ENCODE data around the gene ZSWIM9. TPM values are rescaled to one million over a fixed set of nuclear protein-coding genes. Genes with fewer than 3 reads are reported as not detected.

ZSWIM9 gene
- total RNA-seq: 7.4 and 8.6 TPM in 2 replicates
- 1.0 and 1.2 TPM in 2 replicates for polyA plus RNA-seq
- 1.1 and 1.7 TPM in 2 replicates for polyA plus RNA-seq (2011; cell fraction: cytosol; rRNA removed)
- 1.6 and 1.8 TPM in 2 replicates for polyA plus RNA-seq (2011; cell fraction: nucleus; rRNA removed)
- polyA plus RNA-seq (2012): 5.0 and 6.9 TPM in 2 replicates
- 1.1 and 1.3 TPM in 2 replicates for polyA minus RNA-seq
- 3.3 TPM for polyA minus RNA-seq (2011; cell fraction: cytosol; rRNA and poly(A)+ RNA removed)
- polyA minus RNA-seq (2011; cell fraction: nucleus; rRNA and poly(A)+ RNA removed): 1.8 TPM in 2 replicates
- Bru-seq, nascent RNA: percentile 64 among the genes with signal in this experiment
- percentile 78 among the genes with signal in this experiment for BruChase-seq, experiment 1, labeled RNA remaining after a 6-hour chase
- BruChase-seq, experiment 2, labeled RNA remaining after a 2-hour chase: percentile 67 among the genes with signal in this experiment
- long read RNA-seq, partial matches to known transcripts: 0 of 9 reads
- long read RNA-seq, other reads (novel, unspliced or antisense): 9 of 9 reads

DNA sequence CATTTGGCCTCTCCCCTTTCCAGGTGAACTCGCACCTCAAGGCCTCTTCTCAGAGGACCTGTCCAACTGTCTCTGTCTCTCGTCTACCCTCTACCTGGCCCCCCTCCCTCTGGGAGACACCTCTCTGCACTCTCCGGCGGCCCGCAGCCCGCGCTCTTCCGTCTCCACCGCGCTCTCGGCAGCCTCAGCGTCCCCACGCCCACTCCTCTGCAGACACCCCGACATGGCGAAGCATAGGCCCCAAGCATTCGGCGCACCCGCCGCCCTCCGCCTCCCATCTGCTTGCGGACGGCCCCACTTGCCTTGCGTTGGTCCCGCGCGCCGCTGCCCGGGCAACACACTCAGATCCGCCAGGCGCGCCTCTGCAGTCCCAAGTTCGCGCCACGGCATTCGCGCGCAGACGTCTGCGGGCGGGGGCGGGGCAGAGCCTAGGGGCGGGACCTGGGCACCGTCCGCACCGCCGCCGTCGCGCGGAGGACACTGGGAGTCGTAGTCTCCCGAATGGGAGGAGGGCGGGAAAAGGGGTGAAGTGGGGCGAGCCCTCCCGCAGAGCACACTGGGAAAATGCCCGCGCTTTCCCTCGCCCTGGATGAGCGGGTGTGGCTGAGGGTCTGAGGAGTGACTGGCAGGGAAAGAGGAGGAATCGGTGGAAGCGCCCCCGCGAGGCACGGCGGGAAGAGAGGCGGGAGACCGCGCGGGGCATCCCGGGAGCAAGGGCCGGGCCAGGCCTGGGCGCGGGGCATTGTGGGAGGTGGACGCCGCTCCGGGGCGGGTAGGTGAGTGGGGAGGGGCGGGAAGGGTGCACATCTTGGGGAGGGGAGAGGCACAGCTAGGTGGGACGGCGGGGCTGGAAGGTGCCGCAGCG lies at the start of gene ZSWIM9, which contains the start of gene LIG1:
Gene ZSWIM9 (plus strand): TSS at position 742 of the 865 bp plus-strand sequence. CDS start 1,123 bp downstream, outside the sequence.
Gene LIG1 (minus strand): TSS at position 406 of the 865 bp plus-strand sequence. CDS start 4,778 bp downstream, outside the sequence.
- ChIA-PET POLR2A (interaction anchor here (0.6 to 1.0 kb wide), 5 partner anchors 16 to 1079 kb away, joined by 3 to 9 read pairs (median 3); no protein-coding TSS in a partner anchor), CTCF (interaction anchor here (0.6 to 1.5 kb wide), 7 partner anchors 10 to 67 kb away, joined by 3 to 15 read pairs (median 4); no protein-coding TSS in a partner anchor)
- Histone ChIP-seq H3K27ac (ENCODE audit: insufficient read depth, low read depth, low read length) (peak within 1 kb of the TSS; percentile 76), H3K9me3 (replicated peaks; ENCODE audit: control insufficient read depth, insufficient read depth, low read length) (no peaks in the 10 kb centered on the region), H3K9ac (replicated peaks; ENCODE audit: extremely low read depth, insufficient read depth, low read length) (peak within 1 kb of the TSS; percentile 85), H3K4me1 (ENCODE audit: control insufficient read depth, extremely low read depth, insufficient read depth, low read length) (peaks cover 13% of the 10 kb centered on the region), H3K4me2 (ENCODE audit: insufficient read depth, low read length) (peak within 1 kb of the TSS; percentile 92), H3K36me3 (ENCODE audit: control insufficient read depth in 2 of 2, extremely low read depth in 1 of 2, insufficient read depth in 2 of 2, low read length in 2 of 2) (peaks cover 0 to 6% of the 10 kb centered on the region in 2 experiments), H3K79me2 (ENCODE audit: control insufficient read depth, insufficient read depth, low read length) (peaks cover 28% of the 10 kb centered on the region), H4K20me1 (replicated peaks; ENCODE audit: control insufficient read depth, extremely low read depth, insufficient read depth, low read length) (no peaks in the 10 kb centered on the region), H2AFZ (ENCODE audit: low read depth, low read length) (peak within 1 kb of the TSS; percentile 99), H3K27me3 (ENCODE audit: control insufficient read depth in 2 of 2, insufficient read depth in 2 of 2, low read length in 2 of 2) (no peaks in the 10 kb centered on the region), H3K4me3 (replicated peaks in 1 of 3; ENCODE audit: insufficient read depth in 1 of 3, low read depth in 1 of 3, low read length in 3 of 3) (peak within 1 kb of the TSS; percentile 69 to 88 (median 87)), H3K9me1 (replicated peaks; ENCODE audit: control insufficient read depth, extremely low read depth, insufficient read depth, low read length) (no peaks in the 10 kb centered on the region)
- DNase-seq (ENCODE audit: low read depth, low spot score) (peak; percentile 97), FAIRE-seq (peak; percentile 93)
- dilution Hi-C loops (cut with MboI; ENCODE audit: extremely low pct_ligation_motif_present, low sequenced_read_pairs): no loop called here
- TF ChIP-seq POLR2A (IDR thresholded peaks at IDR 0.05; ENCODE audit: low read depth, low read length) (no peak), GATA2 (IDR thresholded peaks at IDR 0.05; ENCODE audit: insufficient read depth, insufficient read length, low read depth, low read length) (no peak), POLR2AphosphoS5 (IDR thresholded peaks at IDR 0.05; ENCODE audit: insufficient read depth, low read depth, low read length) (peak; percentile 38)
- TF ChIP-seq, protein P1, sequence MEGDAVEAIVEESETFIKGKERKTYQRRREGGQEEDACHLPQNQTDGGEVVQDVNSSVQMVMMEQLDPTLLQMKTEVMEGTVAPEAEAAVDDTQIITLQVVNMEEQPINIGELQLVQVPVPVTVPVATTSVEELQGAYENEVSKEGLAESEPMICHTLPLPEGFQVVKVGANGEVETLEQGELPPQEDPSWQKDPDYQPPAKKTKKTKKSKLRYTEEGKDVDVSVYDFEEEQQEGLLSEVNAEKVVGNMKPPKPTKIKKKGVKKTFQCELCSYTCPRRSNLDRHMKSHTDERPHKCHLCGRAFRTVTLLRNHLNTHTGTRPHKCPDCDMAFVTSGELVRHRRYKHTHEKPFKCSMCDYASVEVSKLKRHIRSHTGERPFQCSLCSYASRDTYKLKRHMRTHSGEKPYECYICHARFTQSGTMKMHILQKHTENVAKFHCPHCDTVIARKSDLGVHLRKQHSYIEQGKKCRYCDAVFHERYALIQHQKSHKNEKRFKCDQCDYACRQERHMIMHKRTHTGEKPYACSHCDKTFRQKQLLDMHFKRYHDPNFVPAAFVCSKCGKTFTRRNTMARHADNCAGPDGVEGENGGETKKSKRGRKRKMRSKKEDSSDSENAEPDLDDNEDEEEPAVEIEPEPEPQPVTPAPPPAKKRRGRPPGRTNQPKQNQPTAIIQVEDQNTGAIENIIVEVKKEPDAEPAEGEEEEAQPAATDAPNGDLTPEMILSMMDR (IDR thresholded peaks at IDR 0.05; ENCODE audit: extremely low read depth in 1 of 2, insufficient read depth in 1 of 2, low read depth in 1 of 2, low read length in 2 of 2): peak in 1 of 2 donors; percentile 20
- intact Hi-C loops (cut with micrococcal nuclease): loop anchor here (1.0 to 5.0 kb wide), 7 partner anchors 18 to 402 kb away; no protein-coding TSS in a partner anchor
- no TSS peak for BruUV-seq (replicated peaks)

Data from endothelial cell of umbilical vein (primary cell).